ENCODE measurements around the gene ERBB4. TPM values are rescaled to one million over a fixed set of nuclear protein-coding genes. Genes with fewer than 3 reads are reported as not detected.

Gene ERBB4
- total RNA-seq, 4 donors from 2014 or later, result 0.09 to 0.67 TPM; not detected in 2

DNA sequence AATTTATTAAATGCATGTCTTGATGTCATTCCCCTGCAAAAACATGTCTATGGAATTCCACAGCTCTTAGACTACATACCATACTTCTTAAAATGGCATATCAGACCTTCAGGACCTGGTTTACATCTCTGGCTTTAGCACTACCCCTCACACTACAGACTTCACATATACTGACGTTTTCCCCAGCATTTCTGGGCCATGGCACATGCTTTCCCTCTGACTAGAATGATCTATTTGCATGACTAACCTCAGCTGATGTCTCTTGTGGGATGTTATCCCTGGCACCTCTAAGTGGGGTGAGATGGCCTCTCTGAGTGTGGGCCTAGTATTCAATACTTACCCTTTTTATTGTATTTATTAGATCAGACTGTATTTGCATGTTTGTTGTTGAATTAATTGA lies 381.6 kb downstream of the ERBB4 start:
- DNase-seq, result no peak
- Histone ChIP-seq H3K27me3 (no peaks in the 10 kb centered on the region), H3K4me1 (no peaks in the 10 kb centered on the region), H3K36me3 (no peaks in the 10 kb centered on the region), H3K27ac (no peak overlapping the region), H3K9me3 (no peaks in the 10 kb centered on the region), H3K4me3 (no peak overlapping the region)
- no peak for TF ChIP-seq POLR2A (IDR thresholded peaks at IDR 0.05)
- TF ChIP-seq, protein P1, sequence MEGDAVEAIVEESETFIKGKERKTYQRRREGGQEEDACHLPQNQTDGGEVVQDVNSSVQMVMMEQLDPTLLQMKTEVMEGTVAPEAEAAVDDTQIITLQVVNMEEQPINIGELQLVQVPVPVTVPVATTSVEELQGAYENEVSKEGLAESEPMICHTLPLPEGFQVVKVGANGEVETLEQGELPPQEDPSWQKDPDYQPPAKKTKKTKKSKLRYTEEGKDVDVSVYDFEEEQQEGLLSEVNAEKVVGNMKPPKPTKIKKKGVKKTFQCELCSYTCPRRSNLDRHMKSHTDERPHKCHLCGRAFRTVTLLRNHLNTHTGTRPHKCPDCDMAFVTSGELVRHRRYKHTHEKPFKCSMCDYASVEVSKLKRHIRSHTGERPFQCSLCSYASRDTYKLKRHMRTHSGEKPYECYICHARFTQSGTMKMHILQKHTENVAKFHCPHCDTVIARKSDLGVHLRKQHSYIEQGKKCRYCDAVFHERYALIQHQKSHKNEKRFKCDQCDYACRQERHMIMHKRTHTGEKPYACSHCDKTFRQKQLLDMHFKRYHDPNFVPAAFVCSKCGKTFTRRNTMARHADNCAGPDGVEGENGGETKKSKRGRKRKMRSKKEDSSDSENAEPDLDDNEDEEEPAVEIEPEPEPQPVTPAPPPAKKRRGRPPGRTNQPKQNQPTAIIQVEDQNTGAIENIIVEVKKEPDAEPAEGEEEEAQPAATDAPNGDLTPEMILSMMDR (IDR thresholded peaks at IDR 0.05), result no peak

GRCh38 chr2:212156088-212156487 lies 382.5 kb downstream of the ERBB4 start:
- DNase-seq, result no peak
- H3K27me3 ChIP-seq, result no peaks in the 10 kb centered on the region
- TF ChIP-seq POLR2A (IDR thresholded peaks at IDR 0.05), result no peak
- TF ChIP-seq, protein P1 (IDR thresholded peaks at IDR 0.05), result no peak
- no peak overlapping the region for H3K27ac ChIP-seq
- no peaks in the 10 kb centered on the region for H3K36me3 ChIP-seq
- no peak overlapping the region for H3K4me3 ChIP-seq
- no peaks in the 10 kb centered on the region for H3K4me1 ChIP-seq
- no peaks in the 10 kb centered on the region for H3K9me3 ChIP-seq

DNA sequence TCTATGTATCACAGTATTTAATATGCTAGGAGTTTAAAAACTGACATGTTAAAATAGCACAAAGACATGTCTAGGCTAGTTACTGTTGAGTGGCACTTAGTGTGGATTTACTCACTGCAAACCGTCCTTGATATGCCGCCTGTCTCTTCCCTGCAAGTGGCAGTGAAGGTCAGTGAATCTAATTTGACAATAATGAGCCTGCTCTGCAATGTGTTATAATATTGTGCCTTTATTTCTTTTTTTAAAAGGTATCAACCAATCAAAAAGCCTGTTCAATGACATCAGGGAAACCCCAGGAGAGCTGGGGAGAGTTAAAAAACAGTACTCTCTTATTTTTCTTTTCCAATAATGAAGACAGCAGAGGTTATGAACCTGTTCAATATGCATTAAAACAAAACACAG lies 384.1 kb downstream of the ERBB4 start:
- Histone ChIP-seq H3K4me3 (no peak overlapping the region), H3K4me1 (no peaks in the 10 kb centered on the region), H3K36me3 (no peaks in the 10 kb centered on the region), H3K9me3 (no peaks in the 10 kb centered on the region), H3K27me3 (no peaks in the 10 kb centered on the region), H3K27ac (no peak overlapping the region)
- TF ChIP-seq, protein P1 (IDR thresholded peaks at IDR 0.05), result no peak
- no peak for TF ChIP-seq POLR2A (IDR thresholded peaks at IDR 0.05)
- DNase-seq, result no peak

GRCh38 chr2:212153923-212154322 lies 384.7 kb downstream of the ERBB4 start:
- H3K27ac ChIP-seq, result no peak overlapping the region
- no peaks in the 10 kb centered on the region for H3K4me1 ChIP-seq
- no peak overlapping the region for H3K4me3 ChIP-seq
- H3K9me3 ChIP-seq, result no peaks in the 10 kb centered on the region
- H3K27me3 ChIP-seq, result no peaks in the 10 kb centered on the region
- H3K36me3 ChIP-seq, result no peaks in the 10 kb centered on the region
- DNase-seq, result no peak
- no peak for TF ChIP-seq POLR2A (IDR thresholded peaks at IDR 0.05)
- TF ChIP-seq, protein P1 (IDR thresholded peaks at IDR 0.05), result no peak

GRCh38 chr2:212147921-212148513 lies 390.6 kb downstream of the ERBB4 start:
- DNase-seq, result no peak

More at GRCh38 chr2:212147921-212148513, 390.6 kb downstream of the ERBB4 start:
- no peaks in the 10 kb centered on the region for H3K36me3 ChIP-seq
- TF ChIP-seq, protein P1 (IDR thresholded peaks at IDR 0.05), result peak in 2 of 6 experiments; percentile 14 to 25
- TF ChIP-seq POLR2A (IDR thresholded peaks at IDR 0.05), result no peak
- no peaks in the 10 kb centered on the region for H3K27me3 ChIP-seq
- no peak overlapping the region for H3K27ac ChIP-seq
- no peaks in the 10 kb centered on the region for H3K9me3 ChIP-seq
- no peaks in the 10 kb centered on the region for H3K4me1 ChIP-seq
- no peak overlapping the region for H3K4me3 ChIP-seq

Data from Peyer's patch (tissue), 4 donors.